GM12878 (cell line): ENCODE measurements around the gene LILRB5.

Source experiments
- CEBPB ChIP-seq, 2 experiments: fragments of 150-350 bp in 1 of 2; IDR thresholded peaks; 2 replicates each; pipeline ENCODE4 v1.6.1; 2012 to 2014; ENCODE audit warnings: low read depth in 2 of 2, low read length in 2 of 2, borderline replicate concordance in 1 of 2, inconsistent platforms in 1 of 2
- EZH2 ChIP-seq: IDR thresholded peaks from 2 replicates; pipeline ENCODE4 v1.6.1; 2012; ENCODE audit warnings: low read depth, mild to moderate bottlenecking, control low read depth, inconsistent platforms, low read length, borderline replicate concordance; ENCODE audit not compliant: control insufficient read depth
- GABPA ChIP-seq: IDR thresholded peaks from 2 replicates; pipeline ENCODE4 v1.6.1; 2014; ENCODE audit warnings: antibody characterized with exemption, low read depth, mild to moderate bottlenecking, inconsistent platforms
- IKZF1 ChIP-seq: fragments of 450-650 bp; conservative IDR thresholded peaks from 2 replicates; pipeline ENCODE4 v1.6.1; 2017; ENCODE audit warnings: antibody characterized with exemption, mild to moderate bottlenecking
- NRF1 ChIP-seq: conservative IDR thresholded peaks from 2 replicates; pipeline ENCODE4 v1.6.1; 2011; ENCODE audit warnings: mild to moderate bottlenecking, low read depth, low read length, improper control_type of control experiment
- POLR2A ChIP-seq: IDR thresholded peaks from 2 replicates; pipeline ENCODE4 v1.6.1; 2011; ENCODE audit warnings: low read depth, mild to moderate bottlenecking, low read length
- POLR2AphosphoS5 ChIP-seq: IDR thresholded peaks from 2 replicates; pipeline ENCODE4 v1.6.1; 2011; ENCODE audit warnings: mild to moderate bottlenecking, low read length, inconsistent platforms
- REST ChIP-seq: IDR thresholded peaks from 2 replicates; pipeline ENCODE4 v1.6.1; 2012; ENCODE audit warnings: mild to moderate bottlenecking, low read depth, low read length
- SMARCA5 ChIP-seq: fragments of 450-650 bp; IDR thresholded peaks from 2 replicates; pipeline ENCODE4 v1.6.1; 2017; ENCODE audit warnings: mild to moderate bottlenecking
- SMC3 ChIP-seq: IDR thresholded peaks from 2 replicates; pipeline ENCODE4 v1.6.1; 2011; ENCODE audit warnings: low read length, improper control_type of control experiment, borderline replicate concordance
- SUZ12 ChIP-seq: fragments of 200-600 bp; sonication (generic); IDR thresholded peaks from one replicate; pipeline ENCODE4 v1.6.1; 2018; ENCODE audit warnings: antibody characterized with exemption, mild to moderate bottlenecking; ENCODE audit not compliant: unreplicated experiment
- ZNF384 ChIP-seq: IDR thresholded peaks from 2 replicates; pipeline ENCODE4 v1.6.1; 2012; ENCODE audit warnings: low read depth, mild to moderate bottlenecking, low read length, improper control_type of control experiment, borderline replicate concordance
- TF ChIP-seq, protein P1 (sequence below), 3 experiments: IDR thresholded peaks in 2 of 3; conservative IDR thresholded peaks in 1 of 3; 2 replicates each; pipeline ENCODE4 v1.5.1; 2011; ENCODE audit warnings: low read depth in 3 of 3, low read length in 3 of 3, mild to moderate bottlenecking in 3 of 3, control low read depth in 2 of 3, moderate library complexity in 2 of 3, inconsistent platforms in 1 of 3, mixed read lengths in 1 of 3; ENCODE audit not compliant: control insufficient read depth in 2 of 3, insufficient read depth in 1 of 3; ENCODE audit errors: extremely low read depth in 1 of 3
- TF ChIP-seq, protein P2 (sequence below): IDR thresholded peaks from 2 replicates; pipeline ENCODE4 v1.6.1; 2012; ENCODE audit warnings: low read depth, low read length, improper control_type of control experiment

DNA sequence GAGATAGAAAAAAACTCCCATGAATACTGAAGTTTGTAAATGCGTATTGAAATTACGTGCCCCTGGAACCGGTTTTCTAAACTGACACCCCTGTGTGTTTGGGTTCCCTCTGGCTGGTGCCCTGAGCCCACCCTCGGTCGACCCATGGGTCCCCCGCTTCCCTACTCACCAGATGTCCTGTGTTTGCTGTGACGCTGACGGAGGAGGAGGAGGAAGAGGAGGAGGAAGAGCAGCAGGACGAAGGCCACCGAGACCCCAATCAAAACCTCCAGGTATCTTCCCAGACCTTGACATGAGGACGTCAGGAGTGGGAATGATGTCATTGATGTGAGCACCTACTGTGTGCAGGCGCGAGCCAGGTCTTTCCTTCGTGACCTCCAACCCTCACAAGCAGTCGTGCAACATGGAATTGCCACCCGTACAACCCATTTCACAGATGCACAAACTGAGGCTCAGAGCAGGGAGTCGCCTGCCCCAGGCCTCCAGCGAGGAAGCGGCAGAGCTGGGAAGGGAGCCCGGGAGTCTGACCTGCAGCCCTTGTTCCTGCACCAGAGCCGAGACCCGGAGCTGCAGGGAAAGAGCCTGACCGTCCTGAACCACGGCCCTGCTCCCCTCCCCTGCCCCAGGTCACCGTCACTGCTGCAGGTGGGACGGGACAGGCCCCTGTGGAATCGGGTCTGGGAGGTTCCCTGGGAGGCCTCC lies 38.0 kb downstream of the LILRB5 start:
- no peak for TF ChIP-seq POLR2A
- no peak for TF ChIP-seq CEBPB (IDR thresholded peaks at IDR 0.05; ENCODE audit: borderline replicate concordance in 1 of 2, low read depth in 2 of 2, low read length in 2 of 2)
- TF ChIP-seq GABPA: no peak
- TF ChIP-seq SMARCA5: no peak
- TF ChIP-seq SMC3: no peak
- no peak for TF ChIP-seq POLR2AphosphoS5
- TF ChIP-seq, protein P1, sequence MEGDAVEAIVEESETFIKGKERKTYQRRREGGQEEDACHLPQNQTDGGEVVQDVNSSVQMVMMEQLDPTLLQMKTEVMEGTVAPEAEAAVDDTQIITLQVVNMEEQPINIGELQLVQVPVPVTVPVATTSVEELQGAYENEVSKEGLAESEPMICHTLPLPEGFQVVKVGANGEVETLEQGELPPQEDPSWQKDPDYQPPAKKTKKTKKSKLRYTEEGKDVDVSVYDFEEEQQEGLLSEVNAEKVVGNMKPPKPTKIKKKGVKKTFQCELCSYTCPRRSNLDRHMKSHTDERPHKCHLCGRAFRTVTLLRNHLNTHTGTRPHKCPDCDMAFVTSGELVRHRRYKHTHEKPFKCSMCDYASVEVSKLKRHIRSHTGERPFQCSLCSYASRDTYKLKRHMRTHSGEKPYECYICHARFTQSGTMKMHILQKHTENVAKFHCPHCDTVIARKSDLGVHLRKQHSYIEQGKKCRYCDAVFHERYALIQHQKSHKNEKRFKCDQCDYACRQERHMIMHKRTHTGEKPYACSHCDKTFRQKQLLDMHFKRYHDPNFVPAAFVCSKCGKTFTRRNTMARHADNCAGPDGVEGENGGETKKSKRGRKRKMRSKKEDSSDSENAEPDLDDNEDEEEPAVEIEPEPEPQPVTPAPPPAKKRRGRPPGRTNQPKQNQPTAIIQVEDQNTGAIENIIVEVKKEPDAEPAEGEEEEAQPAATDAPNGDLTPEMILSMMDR (IDR thresholded peaks at IDR 0.05 in 2 of 3, conservative IDR thresholded peaks at IDR 0.05 in 1 of 3; ENCODE audit: control insufficient read depth in 2 of 3, extremely low read depth in 1 of 3, insufficient read depth in 1 of 3, low read depth in 3 of 3, low read length in 3 of 3): no peak
- TF ChIP-seq, protein P2, sequence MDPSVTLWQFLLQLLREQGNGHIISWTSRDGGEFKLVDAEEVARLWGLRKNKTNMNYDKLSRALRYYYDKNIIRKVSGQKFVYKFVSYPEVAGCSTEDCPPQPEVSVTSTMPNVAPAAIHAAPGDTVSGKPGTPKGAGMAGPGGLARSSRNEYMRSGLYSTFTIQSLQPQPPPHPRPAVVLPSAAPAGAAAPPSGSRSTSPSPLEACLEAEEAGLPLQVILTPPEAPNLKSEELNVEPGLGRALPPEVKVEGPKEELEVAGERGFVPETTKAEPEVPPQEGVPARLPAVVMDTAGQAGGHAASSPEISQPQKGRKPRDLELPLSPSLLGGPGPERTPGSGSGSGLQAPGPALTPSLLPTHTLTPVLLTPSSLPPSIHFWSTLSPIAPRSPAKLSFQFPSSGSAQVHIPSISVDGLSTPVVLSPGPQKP: no peak
- no peak for TF ChIP-seq REST
- TF ChIP-seq IKZF1: no peak
- no peak for TF ChIP-seq ZNF384
- TF ChIP-seq SUZ12: no peak
- TF ChIP-seq NRF1: no peak
- no peak for TF ChIP-seq EZH2
